RWPE2 (cell line): Measurements from ENCODE around the gene ETV4.

Source experiments
- ATAC-seq: fragments of 200-7000 bp; cut with Tn5 transposase; 3 replicates; pipeline ENCODE4 v1.9.1; 2021; ENCODE audit warnings: low read depth
- DNase-seq: peaks from one replicate; pipeline ENCODE4 v3.0.0-alpha.2; 2020; ENCODE audit warnings: low spot score
- H3K27ac ChIP-seq: fragments of 450-650 bp; 2 replicates; pipeline ENCODE4 v1.5.1; 2017; ENCODE audit warnings: mild to moderate bottlenecking; ENCODE audit not compliant: poor library complexity, severe bottlenecking
- H3K27me3 ChIP-seq: fragments of 250-450 bp; sonication (Bioruptor Pico); 2 replicates; pipeline ENCODE4 v1.5.1; 2021; ENCODE audit warnings: mild to moderate bottlenecking, moderate library complexity; ENCODE audit not compliant: insufficient read depth, poor library complexity, severe bottlenecking
- H3K36me3 ChIP-seq: fragments of 250-450 bp; sonication (Bioruptor Pico); 2 replicates; pipeline ENCODE4 v1.5.1; 2020; ENCODE audit warnings: low read depth, mild to moderate bottlenecking, moderate library complexity
- H3K4me1 ChIP-seq: fragments of 250-450 bp; sonication (Bioruptor Pico); 2 replicates; pipeline ENCODE4 v1.5.1; 2021; ENCODE audit warnings: mild to moderate bottlenecking, moderate library complexity; ENCODE audit not compliant: insufficient read depth, poor library complexity, severe bottlenecking
- H3K4me3 ChIP-seq: fragments of 250-450 bp; sonication (Bioruptor Pico); 2 replicates; pipeline ENCODE4 v1.5.1; 2021; ENCODE audit warnings: mild to moderate bottlenecking, moderate library complexity; ENCODE audit not compliant: severe bottlenecking
- H3K9me3 ChIP-seq: fragments of 250-450 bp; sonication (Bioruptor Pico); 2 replicates; pipeline ENCODE4 v1.5.1; 2021; ENCODE audit warnings: mild to moderate bottlenecking, moderate library complexity; ENCODE audit not compliant: severe bottlenecking
- TF ChIP-seq, protein P1 (sequence below): fragments of 450-650 bp; IDR thresholded peaks from one replicate; pipeline ENCODE4 v1.5.1; 2017; ENCODE audit warnings: mild to moderate bottlenecking, moderate library complexity; ENCODE audit not compliant: poor library complexity, severe bottlenecking

Gene ETV4

GRCh38 chr17:43545383-43545632, 832 bp downstream of the ETV4 start:
- ATAC-seq, result peak; percentile 34; the same call in 2 of the 3 replicates
- TF ChIP-seq, protein P1, sequence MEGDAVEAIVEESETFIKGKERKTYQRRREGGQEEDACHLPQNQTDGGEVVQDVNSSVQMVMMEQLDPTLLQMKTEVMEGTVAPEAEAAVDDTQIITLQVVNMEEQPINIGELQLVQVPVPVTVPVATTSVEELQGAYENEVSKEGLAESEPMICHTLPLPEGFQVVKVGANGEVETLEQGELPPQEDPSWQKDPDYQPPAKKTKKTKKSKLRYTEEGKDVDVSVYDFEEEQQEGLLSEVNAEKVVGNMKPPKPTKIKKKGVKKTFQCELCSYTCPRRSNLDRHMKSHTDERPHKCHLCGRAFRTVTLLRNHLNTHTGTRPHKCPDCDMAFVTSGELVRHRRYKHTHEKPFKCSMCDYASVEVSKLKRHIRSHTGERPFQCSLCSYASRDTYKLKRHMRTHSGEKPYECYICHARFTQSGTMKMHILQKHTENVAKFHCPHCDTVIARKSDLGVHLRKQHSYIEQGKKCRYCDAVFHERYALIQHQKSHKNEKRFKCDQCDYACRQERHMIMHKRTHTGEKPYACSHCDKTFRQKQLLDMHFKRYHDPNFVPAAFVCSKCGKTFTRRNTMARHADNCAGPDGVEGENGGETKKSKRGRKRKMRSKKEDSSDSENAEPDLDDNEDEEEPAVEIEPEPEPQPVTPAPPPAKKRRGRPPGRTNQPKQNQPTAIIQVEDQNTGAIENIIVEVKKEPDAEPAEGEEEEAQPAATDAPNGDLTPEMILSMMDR, result no peak
- Histone ChIP-seq H3K9me3 (no peaks in the 10 kb centered on the region), H3K4me3 (peak overlapping the region; percentile 56), H3K4me1 (peaks cover 24% of the 10 kb centered on the region), H3K27me3 (no peaks in the 10 kb centered on the region), H3K27ac (peak overlapping the region; percentile 85), H3K36me3 (peaks cover 6% of the 10 kb centered on the region; the same call in 1 of the 2 replicates)
- DNase-seq, result no peak

DNA sequence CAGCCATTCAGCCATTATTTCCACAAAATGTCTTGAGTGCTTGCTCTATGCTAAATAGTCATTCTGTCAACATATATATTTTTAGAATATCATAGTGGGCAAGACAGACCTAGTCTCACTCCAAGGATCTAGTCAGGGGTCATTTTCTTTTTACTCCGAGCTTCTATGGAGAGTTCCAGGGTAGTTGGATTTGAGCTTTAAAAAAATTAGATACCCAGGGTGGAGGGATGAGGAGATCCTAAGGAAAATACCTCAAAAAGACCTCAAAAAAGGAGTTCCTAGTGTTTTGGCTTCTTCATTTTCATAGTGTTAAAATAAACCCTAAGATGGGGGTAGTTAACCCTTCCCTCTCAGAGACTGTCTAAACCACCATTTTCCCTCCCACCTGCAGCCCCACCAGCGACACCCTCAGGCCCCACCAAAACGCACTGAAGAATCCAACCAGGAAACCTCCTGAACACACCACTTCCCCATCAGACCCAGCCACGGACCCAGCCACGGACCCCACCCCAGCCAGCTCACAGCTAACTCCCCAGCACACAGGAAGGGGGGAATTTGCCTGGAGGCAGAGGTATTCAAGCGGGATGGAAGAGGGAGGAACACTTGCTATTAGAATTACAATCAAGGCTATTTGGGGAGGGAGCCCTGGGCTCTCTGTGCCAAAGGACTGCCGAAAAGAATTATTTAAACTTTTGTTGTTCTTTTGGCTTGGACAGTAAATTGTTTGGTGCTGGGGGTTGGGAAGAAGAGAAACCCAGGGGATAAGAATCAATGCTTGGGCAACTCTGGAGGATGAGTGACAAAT, 2.2 kb downstream of the ETV4 start:
- Histone ChIP-seq H3K27me3 (no peaks in the 10 kb centered on the region), H3K4me3 (peak overlapping the region; percentile 56), H3K27ac (peak overlapping the region; percentile 85), H3K9me3 (no peaks in the 10 kb centered on the region), H3K36me3 (peaks cover 6% of the 10 kb centered on the region; the same call in 1 of the 2 replicates), H3K4me1 (peaks cover 22% of the 10 kb centered on the region)
- TF ChIP-seq, protein P1, result peak; percentile 11
- no peak for DNase-seq
- ATAC-seq, result no peak

DNA sequence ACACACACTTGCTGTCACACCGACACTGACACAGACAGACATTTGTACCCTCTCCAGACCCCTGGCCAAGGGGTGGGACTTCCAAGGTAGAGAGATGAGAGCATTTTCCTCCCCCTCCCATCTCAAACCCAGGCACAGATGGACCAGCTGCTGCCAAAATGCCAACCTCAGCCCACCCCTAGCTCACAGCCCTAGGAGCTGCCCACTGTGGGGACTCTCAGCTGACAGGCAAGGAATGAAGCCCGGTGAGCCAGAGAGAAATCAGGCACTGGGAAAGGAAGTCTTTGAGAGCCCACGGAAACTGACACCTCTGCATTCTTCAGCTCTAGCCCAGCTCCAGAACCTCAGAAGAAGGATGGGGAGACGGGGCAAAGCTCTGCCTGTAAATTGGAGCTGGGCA, 2.8 kb downstream of the ETV4 start:
- TF ChIP-seq, protein P1, result no peak
- DNase-seq (no peak), ATAC-seq (no peak)
- no peaks in the 10 kb centered on the region for H3K9me3 ChIP-seq
- H3K36me3 ChIP-seq, result peaks cover 6% of the 10 kb centered on the region; the same call in 1 of the 2 replicates
- H3K4me1 ChIP-seq, result peaks cover 22% of the 10 kb centered on the region
- H3K27ac ChIP-seq, result no peak overlapping the region
- H3K27me3 ChIP-seq, result no peaks in the 10 kb centered on the region
- no peak overlapping the region for H3K4me3 ChIP-seq

DNA sequence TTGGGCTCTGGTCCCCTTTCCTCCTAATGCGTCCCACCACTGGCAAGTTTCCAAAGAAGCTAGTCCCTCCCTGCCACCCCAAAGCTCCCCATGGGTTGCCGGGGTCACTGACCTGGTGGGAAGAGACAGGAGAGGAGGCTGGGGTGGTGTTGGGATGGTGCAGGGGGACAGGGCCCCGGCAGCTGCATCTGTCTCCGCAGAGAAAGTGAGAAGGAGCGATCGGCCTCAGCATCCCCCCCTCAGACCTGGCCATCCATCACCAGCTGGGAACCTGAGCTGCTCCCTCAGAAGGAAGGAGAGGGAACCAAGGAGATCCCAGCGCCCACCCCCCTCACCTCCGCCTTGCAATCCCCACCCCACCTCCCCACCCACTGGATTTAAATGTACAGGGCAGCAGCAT, 3.3 kb downstream of the ETV4 start:
- TF ChIP-seq, protein P1, result no peak
- Histone ChIP-seq H3K27ac (no peak overlapping the region), H3K4me1 (peaks cover 17% of the 10 kb centered on the region), H3K27me3 (no peaks in the 10 kb centered on the region), H3K36me3 (peaks cover 6% of the 10 kb centered on the region; the same call in 1 of the 2 replicates), H3K9me3 (no peaks in the 10 kb centered on the region), H3K4me3 (no peak overlapping the region)
- no peak for ATAC-seq
- DNase-seq, result no peak
